HEK293 (cell line): ENCODE results near the gene AMOTL1.

Experiments
- CTCF ChIA-PET: fragments of 350-600 bp; formaldehyde crosslinking; extraction: SDS; loops from one replicate; lab custom pipeline; 2021; ENCODE audit warnings: antibody characterized with exemption; lab: Yijun Ruan, JAX
- POLR2A ChIA-PET: fragments of 300-600 bp; formaldehyde crosslinking; extraction: SDS; loops from one replicate; lab custom pipeline; 2020; ENCODE audit warnings: antibody characterized with exemption, inconsistent platforms; lab: Yijun Ruan, JAX
- H3K27ac ChIP-seq: fragments of 200-500 bp; sonication (Bioruptor generic); 2 replicates; pipeline ENCODE4 v1.5.1; 2014; ENCODE audit warnings: low read depth, low read length, control low read depth, inconsistent platforms; ENCODE audit errors: extremely low read depth
- H3K36me3 ChIP-seq, 2 experiments: fragments of 200-500 bp in 1 of 2; sonication (Bioruptor generic) in 1 of 2; 1 replicate in 1 of 2; 2 replicates in 1 of 2; pipeline ENCODE4 v1.5.1; 2014 to 2017; ENCODE audit warnings: inconsistent platforms in 2 of 2, low read length in 2 of 2; ENCODE audit not compliant: control insufficient read depth in 2 of 2, insufficient read depth in 1 of 2
- H3K4me1 ChIP-seq: fragments of 200-500 bp; sonication (Bioruptor generic); 2 replicates; pipeline ENCODE4 v1.5.1; 2014; ENCODE audit warnings: mild to moderate bottlenecking, low read length, inconsistent platforms; ENCODE audit not compliant: control insufficient read depth, insufficient read depth
- H3K4me3 ChIP-seq: 2 replicates; pipeline ENCODE4 v1.5.1; 2011; ENCODE audit warnings: low read depth, mild to moderate bottlenecking, control low read depth, low read length, moderate library complexity
- H3K9me3 ChIP-seq: fragments of 200-500 bp; sonication (Bioruptor generic); 2 replicates; pipeline ENCODE4 v1.5.1; 2014; ENCODE audit warnings: low read depth, low read length, inconsistent platforms; ENCODE audit not compliant: control insufficient read depth, insufficient read depth
- FEZF1 ChIP-seq: fragments of 450-650 bp; formaldehyde crosslinking; IDR thresholded peaks from 2 replicates; pipeline ENCODE4 v1.5.1; 2016; ENCODE audit warnings: missing biosample characterization, missing genetic modification characterization
- GLI4 ChIP-seq: fragments of 450-650 bp; formaldehyde crosslinking; IDR thresholded peaks from 2 replicates; pipeline ENCODE4 v1.5.1; 2016; ENCODE audit warnings: missing biosample characterization, missing genetic modification characterization
- IKZF3 ChIP-seq: fragments of 450-650 bp; IDR thresholded peaks from 2 replicates; pipeline ENCODE4 v1.5.0; 2018; ENCODE audit warnings: missing biosample characterization, mild to moderate bottlenecking, missing genetic modification characterization, moderate library complexity
- OSR2 ChIP-seq: fragments of 450-650 bp; formaldehyde crosslinking; IDR thresholded peaks from 2 replicates; pipeline ENCODE4 v1.5.1; 2016; ENCODE audit warnings: missing biosample characterization, missing genetic modification characterization
- SP7 ChIP-seq: fragments of 450-650 bp; formaldehyde crosslinking; IDR thresholded peaks from 2 replicates; pipeline ENCODE4 v1.5.1; 2016; ENCODE audit warnings: missing biosample characterization, missing genetic modification characterization
- ZBTB21 ChIP-seq: fragments of 450-650 bp; formaldehyde crosslinking; IDR thresholded peaks from 2 replicates; pipeline ENCODE4 v1.5.1; 2017; ENCODE audit warnings: missing biosample characterization, missing genetic modification characterization
- ZFP37 ChIP-seq: fragments of 450-650 bp; formaldehyde crosslinking; IDR thresholded peaks from 2 replicates; pipeline ENCODE4 v1.5.1; 2016; ENCODE audit warnings: missing biosample characterization, missing genetic modification characterization
- ZFP69B ChIP-seq: fragments of 450-650 bp; formaldehyde crosslinking; IDR thresholded peaks from 2 replicates; pipeline ENCODE4 v1.5.1; 2016; ENCODE audit warnings: missing biosample characterization, missing genetic modification characterization
- ZNF2 ChIP-seq: fragments of 450-650 bp; formaldehyde crosslinking; IDR thresholded peaks from 2 replicates; pipeline ENCODE4 v1.5.1; 2016; ENCODE audit warnings: missing biosample characterization, missing genetic modification characterization
- ZNF24 ChIP-seq: fragments of 450-650 bp; formaldehyde crosslinking; IDR thresholded peaks from 2 replicates; pipeline ENCODE4 v1.5.1; 2016; ENCODE audit warnings: missing biosample characterization, missing genetic modification characterization
- ZNF366 ChIP-seq: fragments of 450-650 bp; formaldehyde crosslinking; conservative IDR thresholded peaks from 2 replicates; pipeline ENCODE4 v1.5.1; 2016; ENCODE audit warnings: missing biosample characterization, missing genetic modification characterization
- ZNF514 ChIP-seq: fragments of 450-650 bp; formaldehyde crosslinking; IDR thresholded peaks from 2 replicates; pipeline ENCODE4 v1.5.1; 2016; ENCODE audit warnings: missing biosample characterization, missing genetic modification characterization
- ZNF521 ChIP-seq: fragments of 450-650 bp; formaldehyde crosslinking; IDR thresholded peaks from 2 replicates; pipeline ENCODE4 v1.5.1; 2017; ENCODE audit warnings: missing biosample characterization, mild to moderate bottlenecking, missing genetic modification characterization
- ZNF600 ChIP-seq: fragments of 450-650 bp; formaldehyde crosslinking; IDR thresholded peaks from 2 replicates; pipeline ENCODE4 v1.5.1; 2016; ENCODE audit warnings: missing biosample characterization, missing genetic modification characterization
- ZNF629 ChIP-seq: fragments of 450-650 bp; formaldehyde crosslinking; IDR thresholded peaks from 2 replicates; pipeline ENCODE4 v1.5.1; 2017; ENCODE audit warnings: missing biosample characterization, missing genetic modification characterization
- ZNF660 ChIP-seq: fragments of 450-650 bp; IDR thresholded peaks from 2 replicates; pipeline ENCODE4 v1.5.1; 2018; ENCODE audit warnings: missing biosample characterization, mild to moderate bottlenecking, missing genetic modification characterization
- ZNF843 ChIP-seq: fragments of 450-650 bp; formaldehyde crosslinking; IDR thresholded peaks from 2 replicates; pipeline ENCODE4 v1.5.1; 2016; ENCODE audit warnings: missing biosample characterization, missing genetic modification characterization
- ZSCAN30 ChIP-seq: fragments of 450-650 bp; IDR thresholded peaks from 2 replicates; pipeline ENCODE4 v1.5.1; 2018; ENCODE audit warnings: missing biosample characterization, mild to moderate bottlenecking, missing genetic modification characterization, moderate library complexity
- ZXDB ChIP-seq: fragments of 450-650 bp; formaldehyde crosslinking; IDR thresholded peaks from 2 replicates; pipeline ENCODE4 v1.5.1; 2016; ENCODE audit warnings: missing biosample characterization, missing genetic modification characterization
- TF ChIP-seq, protein P1 (sequence below): fragments of 450-650 bp; formaldehyde crosslinking; IDR thresholded peaks from 2 replicates; pipeline ENCODE4 v1.5.1; 2016; ENCODE audit warnings: missing biosample characterization, missing genetic modification characterization
- TF ChIP-seq, protein P2 (sequence below): fragments of 450-650 bp; formaldehyde crosslinking; IDR thresholded peaks from 2 replicates; pipeline ENCODE4 v1.5.1; 2017; ENCODE audit warnings: missing biosample characterization, missing genetic modification characterization
- TF ChIP-seq, protein P3 (sequence below): fragments of 450-650 bp; formaldehyde crosslinking; IDR thresholded peaks from 2 replicates; pipeline ENCODE4 v1.5.1; 2016; ENCODE audit warnings: missing biosample characterization, missing genetic modification characterization
- TF ChIP-seq, protein P4 (sequence below): fragments of 450-650 bp; formaldehyde crosslinking; IDR thresholded peaks from 2 replicates; pipeline ENCODE4 v1.5.1; 2016; ENCODE audit warnings: missing biosample characterization, missing genetic modification characterization, borderline replicate concordance
- TF ChIP-seq, protein P5 (sequence below): fragments of 450-650 bp; formaldehyde crosslinking; IDR thresholded peaks from 2 replicates; pipeline ENCODE4 v1.5.1; 2016; ENCODE audit warnings: missing biosample characterization, missing genetic modification characterization
- TF ChIP-seq, protein P6 (sequence below): fragments of 450-650 bp; formaldehyde crosslinking; IDR thresholded peaks from 2 replicates; pipeline ENCODE4 v1.5.1; 2016; ENCODE audit warnings: missing biosample characterization, missing genetic modification characterization
- TF ChIP-seq, protein P7 (sequence below): fragments of 450-650 bp; formaldehyde crosslinking; IDR thresholded peaks from 2 replicates; pipeline ENCODE4 v1.5.1; 2016; ENCODE audit warnings: missing biosample characterization, missing genetic modification characterization

AMOTL1 gene

DNA sequence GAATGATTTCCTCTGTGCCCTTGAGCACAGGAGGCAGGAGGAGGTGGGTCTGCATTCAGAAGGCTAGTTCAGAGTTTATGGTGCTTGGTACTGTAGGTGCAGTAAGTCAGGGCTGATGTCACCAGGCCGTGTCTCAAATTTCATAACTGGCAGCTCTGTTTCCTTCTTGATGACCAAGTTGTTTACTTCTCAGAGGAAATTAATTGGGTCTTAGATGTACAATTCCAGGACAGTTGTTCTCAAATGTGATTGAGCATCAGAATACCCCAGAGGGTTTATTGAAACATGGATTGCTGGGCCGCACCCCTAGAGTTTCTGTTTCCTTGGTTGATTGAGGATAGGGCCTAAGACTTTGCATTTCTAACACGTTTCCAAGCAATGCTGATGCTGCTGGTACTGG, 6.2 kb downstream of the AMOTL1 start:
- no peaks in the 10 kb centered on the region for H3K36me3 ChIP-seq
- no peak overlapping the region for H3K27ac ChIP-seq
- ChIA-PET POLR2A (interaction anchor here (0.7 kb wide), 1 partner anchor 1033 kb away, joined by 3 read pairs; the partner anchor contains the start of genes C11orf54 and TAF1D), CTCF (interaction anchor here (0.6 to 1.2 kb wide), 3 partner anchors 28 to 508 kb away, joined by 3 to 4 read pairs (median 3); no protein-coding TSS in a partner anchor)
- H3K4me3 ChIP-seq: no peak overlapping the region
- H3K4me1 ChIP-seq: 0 out of 2 replicates have a peak, but pooled peaks cover 14% of the 10 kb centered on the region
- no peaks in the 10 kb centered on the region for H3K9me3 ChIP-seq
- TF ChIP-seq, protein P1, sequence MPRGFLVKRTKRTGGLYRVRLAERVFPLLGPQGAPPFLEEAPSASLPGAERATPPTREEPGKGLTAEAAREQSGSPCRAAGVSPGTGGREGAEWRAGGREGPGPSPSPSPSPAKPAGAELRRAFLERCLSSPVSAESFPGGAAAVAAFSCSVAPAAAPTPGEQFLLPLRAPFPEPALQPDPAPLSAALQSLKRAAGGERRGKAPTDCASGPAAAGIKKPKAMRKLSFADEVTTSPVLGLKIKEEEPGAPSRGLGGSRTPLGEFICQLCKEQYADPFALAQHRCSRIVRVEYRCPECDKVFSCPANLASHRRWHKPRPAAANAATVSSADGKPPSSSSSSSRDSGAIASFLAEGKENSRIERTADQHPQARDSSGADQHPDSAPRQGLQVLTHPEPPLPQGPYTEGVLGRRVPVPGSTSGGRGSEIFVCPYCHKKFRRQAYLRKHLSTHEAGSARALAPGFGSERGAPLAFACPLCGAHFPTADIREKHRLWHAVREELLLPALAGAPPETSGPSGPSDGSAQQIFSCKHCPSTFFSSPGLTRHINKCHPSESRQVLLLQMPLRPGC (tag by site-specific recombination): 0 out of 2 replicates have a peak, but pooled peaks have one; percentile 17
- TF ChIP-seq, protein P2, sequence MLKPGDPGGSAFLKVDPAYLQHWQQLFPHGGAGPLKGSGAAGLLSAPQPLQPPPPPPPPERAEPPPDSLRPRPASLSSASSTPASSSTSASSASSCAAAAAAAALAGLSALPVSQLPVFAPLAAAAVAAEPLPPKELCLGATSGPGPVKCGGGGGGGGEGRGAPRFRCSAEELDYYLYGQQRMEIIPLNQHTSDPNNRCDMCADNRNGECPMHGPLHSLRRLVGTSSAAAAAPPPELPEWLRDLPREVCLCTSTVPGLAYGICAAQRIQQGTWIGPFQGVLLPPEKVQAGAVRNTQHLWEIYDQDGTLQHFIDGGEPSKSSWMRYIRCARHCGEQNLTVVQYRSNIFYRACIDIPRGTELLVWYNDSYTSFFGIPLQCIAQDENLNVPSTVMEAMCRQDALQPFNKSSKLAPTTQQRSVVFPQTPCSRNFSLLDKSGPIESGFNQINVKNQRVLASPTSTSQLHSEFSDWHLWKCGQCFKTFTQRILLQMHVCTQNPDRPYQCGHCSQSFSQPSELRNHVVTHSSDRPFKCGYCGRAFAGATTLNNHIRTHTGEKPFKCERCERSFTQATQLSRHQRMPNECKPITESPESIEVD: peak; percentile 46; the same call in 1 of the 2 replicates
- TF ChIP-seq ZSCAN30 (tag by site-specific recombination) (no peak), ZNF660 (peak; percentile 84; the same call in 1 of the 2 replicates), ZNF521 (tag by site-specific recombination) (no peak), IKZF3 (tag by site-specific recombination) (0 out of 2 replicates have a peak, but pooled peaks have one; percentile 18), ZNF366 (tag by site-specific recombination) (peak; percentile 64), ZNF600 (tag by site-specific recombination) (peak; percentile 60; the same call in 1 of the 2 replicates), ZNF629 (tag by site-specific recombination) (0 out of 2 replicates have a peak, but pooled peaks have one; percentile 44), ZXDB (tag by site-specific recombination) (peak; percentile 54; the same call in 1 of the 2 replicates), ZBTB21 (tag by site-specific recombination) (0 out of 2 replicates have a peak, but pooled peaks have one; percentile 17), ZNF2 (0 out of 2 replicates have a peak, but pooled peaks have one; percentile 40), ZFP37 (tag by site-specific recombination) (peak; percentile 62; the same call in 1 of the 2 replicates), ZFP69B (tag by site-specific recombination) (peak; percentile 75), ZNF843 (tag by site-specific recombination) (peak; percentile 24; the same call in 1 of the 2 replicates), ZNF24 (0 out of 2 replicates have a peak, but pooled peaks have one; percentile 35), FEZF1 (tag by site-specific recombination) (peak; percentile 77), OSR2 (tag by site-specific recombination) (peak; percentile 72), SP7 (peak; percentile 70), ZNF514 (no peak), GLI4 (no peak)
- TF ChIP-seq, protein P3, sequence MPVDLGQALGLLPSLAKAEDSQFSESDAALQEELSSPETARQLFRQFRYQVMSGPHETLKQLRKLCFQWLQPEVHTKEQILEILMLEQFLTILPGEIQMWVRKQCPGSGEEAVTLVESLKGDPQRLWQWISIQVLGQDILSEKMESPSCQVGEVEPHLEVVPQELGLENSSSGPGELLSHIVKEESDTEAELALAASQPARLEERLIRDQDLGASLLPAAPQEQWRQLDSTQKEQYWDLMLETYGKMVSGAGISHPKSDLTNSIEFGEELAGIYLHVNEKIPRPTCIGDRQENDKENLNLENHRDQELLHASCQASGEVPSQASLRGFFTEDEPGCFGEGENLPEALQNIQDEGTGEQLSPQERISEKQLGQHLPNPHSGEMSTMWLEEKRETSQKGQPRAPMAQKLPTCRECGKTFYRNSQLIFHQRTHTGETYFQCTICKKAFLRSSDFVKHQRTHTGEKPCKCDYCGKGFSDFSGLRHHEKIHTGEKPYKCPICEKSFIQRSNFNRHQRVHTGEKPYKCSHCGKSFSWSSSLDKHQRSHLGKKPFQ (tag by site-specific recombination): no peak
- TF ChIP-seq, protein P4, sequence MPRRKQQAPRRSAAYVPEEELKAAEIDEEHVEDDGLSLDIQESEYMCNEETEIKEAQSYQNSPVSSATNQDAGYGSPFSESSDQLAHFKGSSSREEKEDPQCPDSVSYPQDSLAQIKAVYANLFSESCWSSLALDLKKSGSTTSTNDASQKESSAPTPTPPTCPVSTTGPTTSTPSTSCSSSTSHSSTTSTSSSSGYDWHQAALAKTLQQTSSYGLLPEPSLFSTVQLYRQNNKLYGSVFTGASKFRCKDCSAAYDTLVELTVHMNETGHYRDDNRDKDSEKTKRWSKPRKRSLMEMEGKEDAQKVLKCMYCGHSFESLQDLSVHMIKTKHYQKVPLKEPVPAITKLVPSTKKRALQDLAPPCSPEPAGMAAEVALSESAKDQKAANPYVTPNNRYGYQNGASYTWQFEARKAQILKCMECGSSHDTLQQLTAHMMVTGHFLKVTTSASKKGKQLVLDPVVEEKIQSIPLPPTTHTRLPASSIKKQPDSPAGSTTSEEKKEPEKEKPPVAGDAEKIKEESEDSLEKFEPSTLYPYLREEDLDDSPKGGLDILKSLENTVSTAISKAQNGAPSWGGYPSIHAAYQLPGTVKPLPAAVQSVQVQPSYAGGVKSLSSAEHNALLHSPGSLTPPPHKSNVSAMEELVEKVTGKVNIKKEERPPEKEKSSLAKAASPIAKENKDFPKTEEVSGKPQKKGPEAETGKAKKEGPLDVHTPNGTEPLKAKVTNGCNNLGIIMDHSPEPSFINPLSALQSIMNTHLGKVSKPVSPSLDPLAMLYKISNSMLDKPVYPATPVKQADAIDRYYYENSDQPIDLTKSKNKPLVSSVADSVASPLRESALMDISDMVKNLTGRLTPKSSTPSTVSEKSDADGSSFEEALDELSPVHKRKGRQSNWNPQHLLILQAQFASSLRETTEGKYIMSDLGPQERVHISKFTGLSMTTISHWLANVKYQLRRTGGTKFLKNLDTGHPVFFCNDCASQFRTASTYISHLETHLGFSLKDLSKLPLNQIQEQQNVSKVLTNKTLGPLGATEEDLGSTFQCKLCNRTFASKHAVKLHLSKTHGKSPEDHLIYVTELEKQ (tag by site-specific recombination): peak; percentile 38; the same call in 1 of the 2 replicates
- TF ChIP-seq, protein P5, sequence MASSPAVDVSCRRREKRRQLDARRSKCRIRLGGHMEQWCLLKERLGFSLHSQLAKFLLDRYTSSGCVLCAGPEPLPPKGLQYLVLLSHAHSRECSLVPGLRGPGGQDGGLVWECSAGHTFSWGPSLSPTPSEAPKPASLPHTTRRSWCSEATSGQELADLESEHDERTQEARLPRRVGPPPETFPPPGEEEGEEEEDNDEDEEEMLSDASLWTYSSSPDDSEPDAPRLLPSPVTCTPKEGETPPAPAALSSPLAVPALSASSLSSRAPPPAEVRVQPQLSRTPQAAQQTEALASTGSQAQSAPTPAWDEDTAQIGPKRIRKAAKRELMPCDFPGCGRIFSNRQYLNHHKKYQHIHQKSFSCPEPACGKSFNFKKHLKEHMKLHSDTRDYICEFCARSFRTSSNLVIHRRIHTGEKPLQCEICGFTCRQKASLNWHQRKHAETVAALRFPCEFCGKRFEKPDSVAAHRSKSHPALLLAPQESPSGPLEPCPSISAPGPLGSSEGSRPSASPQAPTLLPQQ (tag by site-specific recombination): peak; percentile 79
- TF ChIP-seq, protein P6, sequence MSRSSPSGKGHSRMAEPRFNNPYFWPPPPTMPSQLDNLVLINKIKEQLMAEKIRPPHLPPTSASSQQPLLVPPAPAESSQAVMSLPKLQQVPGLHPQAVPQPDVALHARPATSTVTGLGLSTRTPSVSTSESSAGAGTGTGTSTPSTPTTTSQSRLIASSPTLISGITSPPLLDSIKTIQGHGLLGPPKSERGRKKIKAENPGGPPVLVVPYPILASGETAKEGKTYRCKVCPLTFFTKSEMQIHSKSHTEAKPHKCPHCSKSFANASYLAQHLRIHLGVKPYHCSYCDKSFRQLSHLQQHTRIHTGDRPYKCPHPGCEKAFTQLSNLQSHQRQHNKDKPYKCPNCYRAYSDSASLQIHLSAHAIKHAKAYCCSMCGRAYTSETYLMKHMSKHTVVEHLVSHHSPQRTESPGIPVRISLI (tag by site-specific recombination): no peak
- TF ChIP-seq, protein P7, sequence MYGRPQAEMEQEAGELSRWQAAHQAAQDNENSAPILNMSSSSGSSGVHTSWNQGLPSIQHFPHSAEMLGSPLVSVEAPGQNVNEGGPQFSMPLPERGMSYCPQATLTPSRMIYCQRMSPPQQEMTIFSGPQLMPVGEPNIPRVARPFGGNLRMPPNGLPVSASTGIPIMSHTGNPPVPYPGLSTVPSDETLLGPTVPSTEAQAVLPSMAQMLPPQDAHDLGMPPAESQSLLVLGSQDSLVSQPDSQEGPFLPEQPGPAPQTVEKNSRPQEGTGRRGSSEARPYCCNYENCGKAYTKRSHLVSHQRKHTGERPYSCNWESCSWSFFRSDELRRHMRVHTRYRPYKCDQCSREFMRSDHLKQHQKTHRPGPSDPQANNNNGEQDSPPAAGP (tag by site-specific recombination): 0 out of 2 replicates have a peak, but pooled peaks have one; percentile 33
